Fibroblast of skin of left quadriceps (primary cell): ENCODE results near the gene SSNA1.
A peak's percentile ranks its signal among the peaks of the same experiment; 100 is the strongest.
"Not testable (repeated sequence)": the region's sequence is repeated elsewhere in the genome, so short reads cannot be mapped to it uniquely, and the experiment has no call there.

Experiments used
- DNase-seq, 2 experiments: peaks; one replicate each; pipeline ENCODE4 v3.0.0-alpha.2; 2013; ENCODE audit warnings: low read depth in 2 of 2

Gene SSNA1

GRCh38 chr9:137231372-137232039 lies 43.0 kb downstream of the SSNA1 start:
- no peak for DNase-seq

- no peak for DNase-seq
Measured at GRCh38 chr9:137232101-137232500, 43.6 kb downstream of the SSNA1 start.

- DNase-seq: no peak
Measured at GRCh38 chr9:137232510-137232909, 44.0 kb downstream of the SSNA1 start.

- no peak for DNase-seq
Measured at GRCh38 chr9:137233143-137233980, 44.9 kb downstream of the SSNA1 start.

GRCh38 chr9:137234055-137234697 lies 45.7 kb downstream of the SSNA1 start:
- no peak for DNase-seq

- DNase-seq: no peak
Measured at GRCh38 chr9:137234758-137235423, 46.4 kb downstream of the SSNA1 start.

GRCh38 chr9:137235424-137236237 lies 47.2 kb downstream of the SSNA1 start:
- DNase-seq: no peak

GRCh38 chr9:137236238-137236935 lies 47.9 kb downstream of the SSNA1 start:
- peak; percentile 38 to 39 for DNase-seq

GRCh38 chr9:137236936-137237421 lies 48.5 kb downstream of the SSNA1 start:
- DNase-seq: no peak

GRCh38 chr9:137237759-137238726 lies 49.6 kb downstream of the SSNA1 start:
- DNase-seq: no peak

- DNase-seq: not testable (repeated sequence)
Measured at GRCh38 chr9:137239541-137240200, 51.2 kb downstream of the SSNA1 start.
